GM21619 (cell line): ENCODE measurements around the gene CD44.

Experiments used
- ATAC-seq: cut with Tn5 transposase; IDR thresholded peaks from one replicate; pipeline ENCODE4 v1.9.1; 2021; ENCODE audit not compliant: unreplicated experiment

Gene CD44

DNA sequence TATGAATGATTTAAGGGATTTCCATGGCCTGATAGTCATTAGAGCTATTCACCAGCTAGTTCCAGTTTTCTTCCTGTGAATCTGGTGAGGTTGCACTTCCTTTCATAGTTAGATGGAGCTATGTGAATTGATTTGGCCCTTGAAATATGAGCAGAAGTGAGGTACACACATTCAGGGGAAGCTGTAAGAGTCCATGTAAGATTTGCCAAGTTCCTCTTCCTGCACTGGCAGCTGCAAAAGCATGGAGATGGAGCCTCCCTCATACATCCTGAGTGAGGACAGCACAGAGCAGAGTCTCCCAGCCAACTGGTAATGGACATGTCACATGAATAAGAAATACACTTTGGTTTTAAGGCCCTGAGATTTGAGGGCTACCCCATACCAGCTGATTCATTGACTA is 111.7 kb downstream of the CD44 start:
- no peak for ATAC-seq

GRCh38 chr11:35253237-35253636 is 114.3 kb downstream of the CD44 start:
- ATAC-seq, result no peak

DNA sequence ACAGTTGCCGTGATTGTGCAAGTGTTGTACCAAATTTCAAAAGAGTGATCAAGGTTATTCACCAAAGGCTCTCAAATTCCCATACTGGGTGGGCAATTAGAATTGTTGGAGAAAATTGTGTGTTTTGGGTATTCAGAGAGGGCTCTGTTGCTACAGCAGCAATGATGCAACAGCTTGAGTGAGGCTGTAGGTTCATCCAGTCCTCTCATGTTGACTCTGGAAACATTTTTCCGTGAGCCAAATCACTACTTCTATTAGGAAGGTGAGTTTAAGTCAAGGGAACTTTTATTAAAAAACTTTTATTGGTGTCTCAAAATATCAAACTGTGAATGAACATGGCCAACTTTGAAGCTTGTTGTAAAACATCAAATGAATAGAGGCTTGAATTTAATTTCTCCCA is 116.5 kb downstream of the CD44 start:
- no peak for ATAC-seq

GRCh38 chr11:35256296-35256695 is 117.3 kb downstream of the CD44 start:
- ATAC-seq, result no peak

GRCh38 chr11:35257281-35257680 is 118.3 kb downstream of the CD44 start:
- peak; percentile 100 for ATAC-seq

- ATAC-seq, result no peak
Observed at GRCh38 chr11:35259529-35259928, 120.6 kb downstream of the CD44 start.

DNA sequence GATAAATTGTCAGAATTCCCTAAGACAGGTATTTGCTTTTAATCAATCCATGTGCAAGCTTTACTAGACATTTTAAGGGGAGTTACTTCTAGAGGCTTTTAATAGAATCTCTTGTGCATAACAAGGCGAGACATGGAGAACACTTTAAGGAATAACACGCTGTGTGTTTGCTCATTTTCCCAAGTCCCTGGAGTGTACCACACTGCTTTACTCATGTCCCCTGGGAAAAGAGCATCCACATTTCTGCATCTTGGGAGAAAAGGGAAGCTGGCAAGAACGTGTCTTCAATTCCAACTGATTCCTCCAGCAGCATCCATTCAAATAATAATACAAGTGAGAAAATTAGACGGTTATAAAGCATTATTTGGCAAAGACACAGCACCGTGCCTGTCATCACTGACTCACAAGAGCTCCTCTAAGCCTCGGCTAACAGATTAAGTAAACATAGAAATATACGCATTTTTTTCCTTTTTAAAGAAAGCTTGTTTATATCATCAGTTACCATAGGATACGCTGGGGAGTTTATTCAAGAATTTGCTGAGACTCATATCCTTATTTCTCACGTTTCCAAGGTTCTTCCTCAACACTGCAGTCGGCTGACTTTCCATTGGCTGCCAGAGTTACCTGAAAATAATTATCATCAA is 121.5 kb downstream of the CD44 start:
- ATAC-seq, result no peak

GRCh38 chr11:35261197-35261596 is 122.2 kb downstream of the CD44 start:
- no peak for ATAC-seq

GRCh38 chr11:35262056-35262455 is 123.1 kb downstream of the CD44 start:
- no peak for ATAC-seq

DNA sequence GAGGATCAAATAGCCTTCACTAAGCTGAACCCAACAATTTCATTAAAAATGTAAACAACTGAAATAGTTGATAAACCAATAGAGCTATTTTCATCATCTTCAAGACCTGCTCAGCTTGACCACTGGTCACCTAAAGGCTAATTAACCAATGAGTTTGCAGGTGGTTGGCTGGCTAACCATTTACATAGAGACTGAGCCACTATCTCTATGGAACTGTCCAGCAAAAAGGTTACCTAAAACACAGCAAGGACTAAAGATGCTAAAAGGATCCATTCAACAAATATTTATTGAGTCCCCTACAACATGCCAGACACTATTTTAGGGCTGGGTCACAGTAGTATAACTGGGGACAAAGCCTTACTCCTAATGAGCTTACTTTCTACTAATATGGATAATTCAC is 123.8 kb downstream of the CD44 start:
- no peak for ATAC-seq

GRCh38 chr11:35265755-35266454 is 126.9 kb downstream of the CD44 start:
- ATAC-seq, result no peak

- no peak for ATAC-seq
Observed at GRCh38 chr11:35267504-35267903, 128.5 kb downstream of the CD44 start.

- no peak for ATAC-seq
Observed at GRCh38 chr11:35270342-35270741, 131.4 kb downstream of the CD44 start.

DNA sequence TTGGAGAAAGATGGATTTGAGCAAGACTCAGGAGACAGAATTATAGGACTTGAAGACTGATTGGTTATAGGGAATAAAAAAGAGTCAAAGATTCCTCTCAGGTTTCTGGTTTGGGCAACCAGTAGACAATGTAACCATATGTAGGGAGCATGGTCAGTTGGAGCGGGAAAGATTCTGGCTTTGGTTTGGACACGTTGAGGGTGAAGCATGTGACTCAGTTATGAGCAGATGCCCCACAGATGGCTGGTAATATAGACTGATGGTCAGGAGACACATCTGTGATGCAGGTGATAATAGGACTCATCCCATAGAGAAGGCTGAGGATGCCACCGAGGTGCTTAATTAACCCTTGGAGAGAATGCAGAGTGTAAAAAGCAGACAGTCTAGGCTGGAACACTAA is 132.1 kb downstream of the CD44 start:
- ATAC-seq, result no peak

- peak; percentile 94 for ATAC-seq
Observed at GRCh38 chr11:35272391-35272902, 133.5 kb downstream of the CD44 start.

- no peak for ATAC-seq
Observed at GRCh38 chr11:35274909-35275785, 136.2 kb downstream of the CD44 start.

DNA sequence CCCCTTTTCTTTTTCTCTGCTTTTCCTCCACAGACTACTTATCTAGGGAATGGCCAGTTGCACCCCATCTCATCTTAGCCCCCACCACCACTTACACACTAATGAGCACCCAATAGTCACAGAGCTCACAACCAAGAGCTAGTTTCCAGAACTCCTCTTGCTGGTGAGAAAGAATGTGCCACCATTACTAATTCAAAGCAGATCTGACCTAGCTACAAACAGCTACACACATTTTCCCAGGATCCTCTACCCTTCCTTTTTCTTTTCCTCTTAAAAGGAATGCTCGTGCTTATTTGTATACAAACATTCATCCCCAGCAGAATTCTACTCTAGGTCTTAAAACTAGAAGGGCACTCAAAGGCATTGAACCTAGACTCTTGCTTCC is 136.8 kb downstream of the CD44 start:
- ATAC-seq, result no peak

GRCh38 chr11:35276396-35277145 is 137.6 kb downstream of the CD44 start:
- no peak for ATAC-seq

DNA sequence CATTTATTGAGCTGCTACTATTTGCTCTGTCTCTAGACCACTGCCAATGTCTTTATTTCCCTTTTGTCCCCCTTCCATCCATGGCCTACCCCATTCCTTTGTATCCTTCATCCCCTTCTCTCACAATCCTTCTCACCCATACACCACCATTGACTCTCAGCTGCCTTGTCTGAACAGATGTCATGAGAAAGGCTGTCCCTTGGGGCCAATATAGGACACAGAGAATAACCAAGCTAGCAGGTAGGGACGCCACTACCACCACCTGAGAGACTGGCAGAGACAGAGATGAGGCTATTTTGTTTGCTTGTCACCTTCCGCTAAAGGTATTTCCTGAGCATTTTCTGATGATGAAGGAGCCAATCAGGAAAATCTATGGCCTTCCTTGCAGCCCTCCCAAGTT is 138.9 kb downstream of the CD44 start:
- ATAC-seq, result no peak

- no peak for ATAC-seq
Observed at GRCh38 chr11:35280727-35281126, 141.8 kb downstream of the CD44 start.

GRCh38 chr11:35281169-35281688 is 142.3 kb downstream of the CD44 start:
- no peak for ATAC-seq
